ENCODE results near the gene CPD. TPM values are rescaled to one million over a fixed set of nuclear protein-coding genes. Genes with fewer than 3 reads are reported as not detected.
A peak's percentile ranks its signal among the peaks of the same experiment; 100 is the strongest.

The CPD gene
- total and polyA plus RNA-seq, 9 of the 15 experiments (the other 6 are each of a cell fraction or from before 2014, with no cell fraction given), result 4.5 to 24.4 (median 20.4) TPM

- peak; percentile 86 for FAIRE-seq
- Histone ChIP-seq H3K4me1 (replicated peaks in 1 of 2; ENCODE audit: control insufficient read depth in 2 of 2, insufficient read depth in 2 of 2, low read length in 2 of 2) (peaks cover 21 to 33% of the 10 kb centered on the region in 2 experiments), H3K27ac (ENCODE audit: extremely low read depth, low read depth, low read length) (peak overlapping the region; percentile 7; the same call in 1 of the 3 replicates), H3K9me3 (replicated peaks; ENCODE audit: control insufficient read depth, insufficient read depth, low read depth, low read length) (no peaks in the 10 kb centered on the region), H3K36me3 (ENCODE audit: control insufficient read depth, insufficient read depth, low read length) (no peaks in the 10 kb centered on the region), H3K27me3 (ENCODE audit: control insufficient read depth in 2 of 2, insufficient read depth in 2 of 2, low read length in 2 of 2) (no peaks in the 10 kb centered on the region), H3K4me3 (peak overlapping the region; percentile 72), H4K20me1 (replicated peaks; ENCODE audit: control insufficient read depth, insufficient read depth, low read length) (peaks cover 6% of the 10 kb centered on the region; the same call in 1 of the 2 replicates), H3K79me2 (ENCODE audit: control insufficient read depth, insufficient read depth, low read length) (peaks cover 32% of the 10 kb centered on the region), H3K9me1 (ENCODE audit: control insufficient read depth, insufficient read depth, low read length) (no peaks in the 10 kb centered on the region), H2AFZ (ENCODE audit: low read depth, low read length) (peak overlapping the region; percentile 93), H3K9ac (ENCODE audit: insufficient read depth in 1 of 2, low read depth in 2 of 2, low read length in 2 of 2) (peak overlapping the region in 1 of 2 experiments; percentile 53; a peak in 1 of 4 replicates), H3K4me2 (ENCODE audit: insufficient read depth, low read length) (peak overlapping the region; percentile 88)
- intact Hi-C loops (cut with micrococcal nuclease) (loop anchor here (2.0 kb wide), 1 partner anchor 34 kb away; no protein-coding TSS in a partner anchor), in situ Hi-C loops (cut with MboI) (no loop called here)
- 45% methylated on average over 31 of the region's 31 CpGs for WGBS (ENCODE audit: insufficient coverage, low coverage, missing lambda C conversion rate)
- TSS peak; percentile 73 for BruUV-seq (replicated peaks)
- ChIA-PET CTCF (ENCODE audit: low intra/inter-chr PET ratio) (no interaction called here), POLR2A (interaction anchor here (1.5 kb wide), 1 partner anchor 11 kb away, joined by 3 read pairs; no protein-coding TSS in a partner anchor)
- ATAC-seq, result no peak
- DNase-seq (ENCODE audit: extremely low read depth in 1 of 4, low spot score in 3 of 4), result peak; percentile 26 to 54 (median 38)
- TF ChIP-seq ZFP91 (CRISPR knock-in tag; IDR thresholded peaks at IDR 0.05) (peak; percentile 94), L3MBTL2 (IDR thresholded peaks at IDR 0.05) (0 out of 2 replicates have a peak, but pooled peaks have one; percentile 16), BHLHE40 (IDR thresholded peaks at IDR 0.05; ENCODE audit: low read length) (0 out of 2 replicates have a peak, but pooled peaks have one; percentile 21), TOE1 (IDR thresholded peaks at IDR 0.05; ENCODE audit: borderline replicate concordance) (peak; percentile 55; the same call in 1 of the 2 replicates), TOE1 (CRISPR knock-in tag; IDR thresholded peaks at IDR 0.05; ENCODE audit: borderline replicate concordance, low read depth) (no peak), BRF1 (IDR thresholded peaks at IDR 0.05; ENCODE audit: borderline replicate concordance, extremely low read depth, insufficient read length) (no peak), ZBTB33 (CRISPR knock-in tag; IDR thresholded peaks at IDR 0.05) (peak; percentile 99), ZNF134 (CRISPR knock-in tag; conservative IDR thresholded peaks at IDR 0.05) (peak; percentile 34; the same call in 1 of the 2 replicates), PHF20 (IDR thresholded peaks at IDR 0.05; ENCODE audit: partially characterized antibody) (no peak), PBX2 (CRISPR knock-in tag; IDR thresholded peaks at IDR 0.05; ENCODE audit: low read depth) (no peak), PBX2 (tag; conservative IDR thresholded peaks at IDR 0.05; ENCODE audit: low read depth) (no peak), DNMT1 (IDR thresholded peaks at IDR 0.05) (0 out of 2 replicates have a peak, but pooled peaks have one; percentile 42), ZNF77 (CRISPR knock-in tag; IDR thresholded peaks at IDR 0.05) (no peak)
Measured at GRCh38 chr17:30378241-30378824, 394 bp upstream of the CPD start.
